OCI-LY1 (cell line): ENCODE results near the gene MB.

Source experiments
- H2AFZ ChIP-seq: fragments of 200-600 bp; sonication (generic), shearing (Covaris generic); 2 replicates; pipeline ENCODE4 v1.6.0; 2014; ENCODE audit warnings: antibody characterized with exemption, mild to moderate bottlenecking, low read length
- H3F3A ChIP-seq: fragments of 200-600 bp; sonication (generic), shearing (Covaris generic); 2 replicates; pipeline ENCODE4 v1.6.0; 2014; ENCODE audit warnings: mild to moderate bottlenecking, antibody characterized with exemption, low read length, moderate library complexity; ENCODE audit not compliant: insufficient read depth
- H3K27ac ChIP-seq: fragments of 200-600 bp; sonication (generic); 2 replicates; pipeline ENCODE4 v1.5.1; 2014; ENCODE audit warnings: low read length, mixed run types, mild to moderate bottlenecking, low read depth; ENCODE audit not compliant: poor library complexity, severe bottlenecking
- H3K27me3 ChIP-seq: fragments of 200-600 bp; sonication (generic); 2 replicates; pipeline ENCODE4 v1.6.0; 2014; ENCODE audit warnings: antibody characterized with exemption, mild to moderate bottlenecking, low read length, moderate library complexity; ENCODE audit not compliant: insufficient read depth
- H3K36me3 ChIP-seq: fragments of 200-600 bp; sonication (generic); 2 replicates; pipeline ENCODE4 v1.6.1; 2014; ENCODE audit warnings: mild to moderate bottlenecking, antibody characterized with exemption, low read length, moderate library complexity, mixed read lengths; ENCODE audit not compliant: insufficient read depth
- H3K4me1 ChIP-seq: fragments of 200-600 bp; sonication (generic); 2 replicates; pipeline ENCODE4 v1.5.1; 2014; ENCODE audit warnings: mild to moderate bottlenecking, low read length, moderate library complexity; ENCODE audit not compliant: insufficient read depth, severe bottlenecking
- H3K4me2 ChIP-seq: fragments of 200-600 bp; sonication (generic), shearing (Covaris generic); 2 replicates; pipeline ENCODE4 v1.6.1; 2014; ENCODE audit warnings: low read length
- H3K4me3 ChIP-seq: fragments of 200-600 bp; sonication (generic); 2 replicates; pipeline ENCODE4 v1.5.1; 2014; ENCODE audit warnings: low read length, low read depth, mild to moderate bottlenecking, mixed read lengths; ENCODE audit not compliant: poor library complexity, severe bottlenecking
- H3K79me2 ChIP-seq: fragments of 200-600 bp; shearing (Covaris generic); 2 replicates; pipeline ENCODE4 v1.6.1; 2016; ENCODE audit warnings: mixed run types, low read length, mixed read lengths; ENCODE audit not compliant: insufficient read depth
- H3K9ac ChIP-seq: fragments of 200-600 bp; sonication (generic), shearing (Covaris generic); 2 replicates; pipeline ENCODE4 v1.6.1; 2014; ENCODE audit warnings: mild to moderate bottlenecking, low read length, mixed read lengths
- H3K9me2 ChIP-seq: fragments of 200-600 bp; sonication (generic), shearing (Covaris generic); 2 replicates; pipeline ENCODE4 v1.6.1; 2014; ENCODE audit warnings: low read depth, mild to moderate bottlenecking, low read length, mixed read lengths
- H3K9me3 ChIP-seq: fragments of 200-600 bp; shearing (Covaris generic); 2 replicates; pipeline ENCODE4 v1.6.1; 2014; ENCODE audit warnings: low read length, mixed read lengths
- H4K20me1 ChIP-seq: fragments of 200-600 bp; sonication (generic), shearing (Covaris generic); 2 replicates; pipeline ENCODE4 v1.6.0; 2016; ENCODE audit warnings: mild to moderate bottlenecking, low read length; ENCODE audit not compliant: insufficient read depth
- CTCF ChIP-seq: fragments of 200-600 bp; sonication (generic), shearing (Covaris generic); IDR thresholded peaks from 2 replicates; pipeline ENCODE4 v1.5.1; 2017; ENCODE audit warnings: mild to moderate bottlenecking, antibody characterized with exemption, low read length, moderate library complexity, mixed read lengths
- EZH2 ChIP-seq: fragments of 200-600 bp; sonication (generic), shearing (Covaris generic); IDR thresholded peaks from 2 replicates; pipeline ENCODE4 v1.8.0; 2017; ENCODE audit warnings: borderline replicate concordance, mixed run types, mild to moderate bottlenecking, antibody characterized with exemption, low read length, moderate library complexity, mixed read lengths

Gene MB

GRCh38 chr22:35582861-35583670 lies 34.1 kb downstream of the MB start:
- Histone ChIP-seq H3K27ac (no peak overlapping the region), H3K79me2 (no peaks in the 10 kb centered on the region)

GRCh38 chr22:35582218-35582860 lies 34.8 kb downstream of the MB start:
- H3F3A ChIP-seq: no peaks in the 10 kb centered on the region
- no peak overlapping the region for H3K4me3 ChIP-seq
- no peaks in the 10 kb centered on the region for H3K9me3 ChIP-seq
- no peak overlapping the region for H3K27ac ChIP-seq
- H4K20me1 ChIP-seq: no peaks in the 10 kb centered on the region
- no peaks in the 10 kb centered on the region; the same call in 1 of the 2 replicates for H3K27me3 ChIP-seq
- H3K9ac ChIP-seq: no peak overlapping the region
- no peak overlapping the region for H2AFZ ChIP-seq
- no peaks in the 10 kb centered on the region for H3K36me3 ChIP-seq
- no peaks in the 10 kb centered on the region for H3K9me2 ChIP-seq
- H3K4me1 ChIP-seq: no peaks in the 10 kb centered on the region
- no peak overlapping the region for H3K4me2 ChIP-seq
- TF ChIP-seq CTCF (no peak), EZH2 (no peak)
- no peaks in the 10 kb centered on the region for H3K79me2 ChIP-seq

More at GRCh38 chr22:35582861-35583670, 34.1 kb downstream of the MB start:
- Histone ChIP-seq H3K36me3 (no peaks in the 10 kb centered on the region), H3K4me2 (no peak overlapping the region), H3K9me2 (no peaks in the 10 kb centered on the region), H4K20me1 (no peaks in the 10 kb centered on the region), H3F3A (no peaks in the 10 kb centered on the region), H3K9ac (no peak overlapping the region), H2AFZ (no peak overlapping the region), H3K4me3 (no peak overlapping the region), H3K9me3 (no peaks in the 10 kb centered on the region), H3K27me3 (no peaks in the 10 kb centered on the region; the same call in 1 of the 2 replicates), H3K4me1 (no peaks in the 10 kb centered on the region)
- TF ChIP-seq EZH2 (no peak), CTCF (peak; percentile 99)

GRCh38 chr22:35581023-35581413 lies 36.1 kb downstream of the MB start:
- H4K20me1 ChIP-seq: no peaks in the 10 kb centered on the region
- TF ChIP-seq EZH2: no peak
- TF ChIP-seq CTCF: no peak
- H2AFZ ChIP-seq: no peak overlapping the region
- H3F3A ChIP-seq: no peaks in the 10 kb centered on the region
- no peaks in the 10 kb centered on the region for H3K36me3 ChIP-seq
- H3K9ac ChIP-seq: no peak overlapping the region
- H3K4me3 ChIP-seq: no peak overlapping the region
- H3K4me2 ChIP-seq: no peak overlapping the region
- H3K79me2 ChIP-seq: no peaks in the 10 kb centered on the region
- H3K27me3 ChIP-seq: no peaks in the 10 kb centered on the region; the same call in 1 of the 2 replicates
- H3K9me3 ChIP-seq: no peaks in the 10 kb centered on the region
- H3K4me1 ChIP-seq: no peaks in the 10 kb centered on the region
- H3K9me2 ChIP-seq: no peaks in the 10 kb centered on the region
- no peak overlapping the region for H3K27ac ChIP-seq
